ENCODE results near the gene CD160.

The CD160 gene

GRCh38 chr1:145773423-145773822 lies 54.1 kb downstream of the CD160 start:
- H3K4me1 ChIP-seq (ENCODE audit: insufficient read depth, low read length) = no peaks in the 10 kb centered on the region
- H3K27ac ChIP-seq (ENCODE audit: low read length) = no peak overlapping the region
- H3K4me3 ChIP-seq (ENCODE audit: low read depth in 1 of 2, low read length in 2 of 2) = no peak overlapping the region
- no peak for TF ChIP-seq EZH2 (IDR thresholded peaks at IDR 0.05; ENCODE audit: borderline replicate concordance, low read depth, low read length, severe bottlenecking)
- TF ChIP-seq, protein P1, sequence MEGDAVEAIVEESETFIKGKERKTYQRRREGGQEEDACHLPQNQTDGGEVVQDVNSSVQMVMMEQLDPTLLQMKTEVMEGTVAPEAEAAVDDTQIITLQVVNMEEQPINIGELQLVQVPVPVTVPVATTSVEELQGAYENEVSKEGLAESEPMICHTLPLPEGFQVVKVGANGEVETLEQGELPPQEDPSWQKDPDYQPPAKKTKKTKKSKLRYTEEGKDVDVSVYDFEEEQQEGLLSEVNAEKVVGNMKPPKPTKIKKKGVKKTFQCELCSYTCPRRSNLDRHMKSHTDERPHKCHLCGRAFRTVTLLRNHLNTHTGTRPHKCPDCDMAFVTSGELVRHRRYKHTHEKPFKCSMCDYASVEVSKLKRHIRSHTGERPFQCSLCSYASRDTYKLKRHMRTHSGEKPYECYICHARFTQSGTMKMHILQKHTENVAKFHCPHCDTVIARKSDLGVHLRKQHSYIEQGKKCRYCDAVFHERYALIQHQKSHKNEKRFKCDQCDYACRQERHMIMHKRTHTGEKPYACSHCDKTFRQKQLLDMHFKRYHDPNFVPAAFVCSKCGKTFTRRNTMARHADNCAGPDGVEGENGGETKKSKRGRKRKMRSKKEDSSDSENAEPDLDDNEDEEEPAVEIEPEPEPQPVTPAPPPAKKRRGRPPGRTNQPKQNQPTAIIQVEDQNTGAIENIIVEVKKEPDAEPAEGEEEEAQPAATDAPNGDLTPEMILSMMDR (IDR thresholded peaks at IDR 0.05; ENCODE audit: borderline replicate concordance, extremely low read depth, low read length, poor library complexity, severe bottlenecking) = no peak
- DNase-seq (no peak), ATAC-seq (ENCODE audit: insufficient read depth, low read depth) (no peak)
- no peak overlapping the region for H2AFZ ChIP-seq (ENCODE audit: low read depth, low read length)
- H4K20me1 ChIP-seq (ENCODE audit: insufficient read depth, low read length) = no peaks in the 10 kb centered on the region
- H3K36me3 ChIP-seq (ENCODE audit: insufficient read depth, low read length) = peaks cover 43% of the 10 kb centered on the region
- H3K9me3 ChIP-seq (ENCODE audit: insufficient read depth, low read length, severe bottlenecking) = no peaks in the 10 kb centered on the region
- no peaks in the 10 kb centered on the region for H3K79me2 ChIP-seq (ENCODE audit: insufficient read depth, low read length)
- no peak overlapping the region for H3K9ac ChIP-seq (ENCODE audit: low read depth, low read length)
- H3K4me2 ChIP-seq (ENCODE audit: insufficient read depth, low read length) = no peak overlapping the region
- H3K27me3 ChIP-seq (ENCODE audit: insufficient read depth, low read length, poor library complexity) = no peaks in the 10 kb centered on the region

GRCh38 chr1:145777357-145778145 lies 58.3 kb downstream of the CD160 start:
- Histone ChIP-seq H3K4me2 (ENCODE audit: insufficient read depth, low read length) (no peak overlapping the region), H3K79me2 (ENCODE audit: insufficient read depth, low read length) (no peaks in the 10 kb centered on the region), H4K20me1 (ENCODE audit: insufficient read depth, low read length) (no peaks in the 10 kb centered on the region), H2AFZ (ENCODE audit: low read depth, low read length) (no peak overlapping the region), H3K27me3 (ENCODE audit: insufficient read depth, low read length, poor library complexity) (no peaks in the 10 kb centered on the region), H3K4me1 (ENCODE audit: insufficient read depth, low read length) (no peaks in the 10 kb centered on the region), H3K9me3 (ENCODE audit: insufficient read depth, low read length, severe bottlenecking) (no peaks in the 10 kb centered on the region), H3K36me3 (ENCODE audit: insufficient read depth, low read length) (peaks cover 21% of the 10 kb centered on the region), H3K27ac (ENCODE audit: low read length) (no peak overlapping the region), H3K4me3 (ENCODE audit: low read depth in 1 of 2, low read length in 2 of 2) (no peak overlapping the region), H3K9ac (ENCODE audit: low read depth, low read length) (no peak overlapping the region)
- no peak for TF ChIP-seq EZH2 (IDR thresholded peaks at IDR 0.05; ENCODE audit: borderline replicate concordance, low read depth, low read length, severe bottlenecking)
- TF ChIP-seq, protein P1 (IDR thresholded peaks at IDR 0.05; ENCODE audit: borderline replicate concordance, extremely low read depth, low read length, poor library complexity, severe bottlenecking) = no peak
- ATAC-seq (ENCODE audit: insufficient read depth, low read depth) (no peak), DNase-seq (no peak)

DNA sequence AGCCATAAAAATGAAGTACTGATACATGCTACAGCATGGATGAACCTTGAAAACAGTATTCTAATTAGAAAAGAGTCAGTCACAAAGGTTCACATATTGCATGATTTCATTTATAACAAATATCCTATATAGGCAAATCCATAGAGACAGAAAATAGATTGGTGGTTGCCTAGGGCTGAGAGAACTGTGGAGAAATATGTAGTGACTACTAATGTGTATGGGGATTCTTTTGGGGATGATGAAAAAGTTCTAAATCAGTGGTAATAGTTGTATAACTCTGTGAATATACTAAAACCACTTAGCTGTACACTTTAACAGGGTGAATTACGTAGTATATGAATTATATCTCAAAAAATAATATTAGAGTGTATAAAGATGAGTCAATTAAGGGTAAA lies 58.8 kb downstream of the CD160 start:
- Histone ChIP-seq H3K36me3 (ENCODE audit: insufficient read depth, low read length) (peaks cover 16% of the 10 kb centered on the region), H3K9ac (ENCODE audit: low read depth, low read length) (no peak overlapping the region), H3K27me3 (ENCODE audit: insufficient read depth, low read length, poor library complexity) (no peaks in the 10 kb centered on the region)

More for the DNA sequence above, 58.8 kb downstream of the CD160 start:
- Histone ChIP-seq H3K27ac (ENCODE audit: low read length) (no peak overlapping the region), H2AFZ (ENCODE audit: low read depth, low read length) (no peak overlapping the region), H3K79me2 (ENCODE audit: insufficient read depth, low read length) (no peaks in the 10 kb centered on the region), H3K4me1 (ENCODE audit: insufficient read depth, low read length) (no peaks in the 10 kb centered on the region), H4K20me1 (ENCODE audit: insufficient read depth, low read length) (no peaks in the 10 kb centered on the region), H3K9me3 (ENCODE audit: insufficient read depth, low read length, severe bottlenecking) (no peaks in the 10 kb centered on the region), H3K4me2 (ENCODE audit: insufficient read depth, low read length) (no peak overlapping the region), H3K4me3 (ENCODE audit: low read depth in 1 of 2, low read length in 2 of 2) (no peak overlapping the region)
- ATAC-seq (ENCODE audit: insufficient read depth, low read depth) (no peak), DNase-seq (no peak)
- TF ChIP-seq, protein P1 (IDR thresholded peaks at IDR 0.05; ENCODE audit: borderline replicate concordance, extremely low read depth, low read length, poor library complexity, severe bottlenecking) = no peak
- no peak for TF ChIP-seq EZH2 (IDR thresholded peaks at IDR 0.05; ENCODE audit: borderline replicate concordance, low read depth, low read length, severe bottlenecking)
